Kidney (tissue), 14 donors: ENCODE results near the gene SASH1. TPM values are rescaled to one million over a fixed set of nuclear protein-coding genes. Genes with fewer than 3 reads are reported as not detected.
A peak's percentile ranks its signal among the peaks of the same experiment; 100 is the strongest.

Experiments
- DNase-seq, 5 donors: peaks; one replicate each; pipeline ENCODE4 v3.0.0-alpha.2; 2013 to 2020
- FAIRE-seq: peaks from 2 replicates; lab custom pipeline; 2012; peaks lifted over from hg19 to GRCh38; lab: Jason Lieb, UNC
- H3K27ac ChIP-seq, 2 donors: one replicate each; pipeline ENCODE4 v1.7.0; 2013; ENCODE audit warnings: low read depth in 2 of 2, low read length in 2 of 2, inconsistent platforms in 1 of 2
- H3K27me3 ChIP-seq: one replicate; pipeline ENCODE4 v1.7.1; 2013; ENCODE audit warnings: low read length, inconsistent platforms; ENCODE audit not compliant: control insufficient read depth, insufficient read depth
- H3K36me3 ChIP-seq, 3 donors: one replicate each; pipeline versions ENCODE4 v1.7.0 to v1.7.1; 2013; ENCODE audit warnings: low read length in 3 of 3, control low read depth in 1 of 3, inconsistent platforms in 1 of 3; ENCODE audit not compliant: insufficient read depth in 3 of 3, control insufficient read depth in 2 of 3
- H3K4me1 ChIP-seq, 3 donors: one replicate each; pipeline versions ENCODE4 v1.7.0 to v1.7.1; 2013; ENCODE audit warnings: low read length in 3 of 3, inconsistent platforms in 1 of 3, low read depth in 1 of 3; ENCODE audit not compliant: control insufficient read depth in 2 of 3, insufficient read depth in 2 of 3
- H3K4me3 ChIP-seq, 3 donors: one replicate each; pipeline versions ENCODE4 v1.7.0 to v1.8.1; 2013; ENCODE audit warnings: low read length in 3 of 3, control low read depth in 1 of 3, inconsistent platforms in 1 of 3
- H3K9ac ChIP-seq, 3 donors: one replicate each; pipeline versions ENCODE4 v1.7.0 to v1.7.1; 2013; ENCODE audit warnings: low read length in 3 of 3, control low read depth in 1 of 3, inconsistent platforms in 1 of 3
- H3K9me3 ChIP-seq, 3 donors: one replicate each; pipeline versions ENCODE4 v1.7.0 to v1.7.1; 2013; ENCODE audit warnings: low read length in 3 of 3, control low read depth in 1 of 3, inconsistent platforms in 1 of 3; ENCODE audit not compliant: control insufficient read depth in 2 of 3, insufficient read depth in 1 of 3
- CTCF ChIP-seq: IDR thresholded peaks from 3 replicates; pipeline ENCODE4 v1.5.1; 2012; ENCODE audit warnings: mild to moderate bottlenecking, moderate library complexity, borderline replicate concordance; ENCODE audit not compliant: insufficient read depth; ENCODE audit errors: extremely low read depth
- intact Hi-C: fragments of 100-400 bp; cut with DNase I; formaldehyde crosslinking; loops from one replicate; pipeline ENCODE4 v1.11.1; 2022
- polyA plus RNA-seq: library from polyadenylated mRNA; stranded (reverse); fragments of 350-450 nt; fragmentation: Illumina TruSeq; extraction: RNeasy Lipid Tissue Mini Kit (QIAGEN cat#74804); gene quantifications from one replicate; pipeline ENCODE4 v1.2.3, GENCODE V29; 2014; ENCODE audit warnings: low read depth, low replicate concordance; ENCODE audit not compliant: insufficient read depth
- total RNA-seq: library from RNA; stranded (reverse); fragmentation: NEBNext Ultra II Directional; extraction: Animal tissue kit (Norgen Biotek cat#: 25700); gene quantifications from one replicate; pipeline ENCODE4 v1.2.1, GENCODE V29; 2021
- donor health status: control.
- donor health status: control.
- donor health status: control.
- donor health status: control.
- donor health status: control.
- donor health status: DM: yes; HTN: yes; CAD: no.
- donor health status: Normal renal cell carcinoma (clear cell type).

Gene SASH1
- total and polyA plus RNA-seq, 2 donors from 2014 or later: 6.2 to 148 TPM

DNA sequence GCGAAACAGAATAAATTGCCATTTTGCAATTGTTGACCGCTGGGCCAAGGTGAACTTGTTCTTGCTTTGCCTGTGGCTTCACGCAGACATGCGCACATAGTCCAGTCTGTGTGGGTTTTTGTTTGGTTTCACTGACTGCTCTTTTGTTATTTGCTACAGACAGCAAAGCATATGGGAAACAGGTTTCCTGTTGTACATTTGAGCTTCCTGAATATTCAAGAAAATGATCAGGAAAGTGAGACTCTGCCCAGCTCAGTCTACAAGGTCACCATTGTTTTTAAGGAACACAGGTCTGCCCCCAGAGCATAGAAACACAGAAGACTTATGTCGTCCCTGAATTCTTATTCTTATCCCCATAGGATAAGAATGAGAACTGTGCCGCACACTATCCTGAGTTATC is 55.6 kb downstream of the SASH1 start:
- DNase-seq (peak in 1 of 5 donors; percentile 43), FAIRE-seq (no peak)
- intact Hi-C loops: no loop called here
- Histone ChIP-seq H3K9ac (no peak overlapping the region), H3K4me1 (peaks cover 0 to 2% (median 0%) of the 10 kb centered on the region in 3 donors), H3K9me3 (no peaks in the 10 kb centered on the region), H3K27me3 (no peaks in the 10 kb centered on the region), H3K27ac (peak overlapping the region in 1 of 2 donors; percentile 81), H3K4me3 (no peak overlapping the region), H3K36me3 (no peaks in the 10 kb centered on the region)
- TF ChIP-seq CTCF: no peak

DNA sequence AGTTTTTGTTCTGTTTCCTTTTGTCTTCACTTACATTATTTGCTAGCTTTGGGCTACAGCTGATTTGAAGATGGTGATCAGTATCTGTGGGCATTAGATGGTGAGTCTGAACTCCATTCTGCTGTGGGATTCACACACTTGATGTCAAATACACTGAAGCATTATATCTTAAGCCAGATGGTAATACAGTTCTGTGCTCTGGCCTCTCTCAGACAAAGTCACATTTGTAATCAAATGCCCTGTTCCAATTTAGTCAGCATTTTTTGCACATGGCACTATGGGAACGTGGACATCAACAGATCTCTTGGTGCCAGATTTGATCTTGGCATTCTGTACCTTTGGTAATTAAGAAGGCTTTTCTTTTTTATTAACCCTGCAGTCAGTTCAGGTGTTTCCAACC is 56.0 kb downstream of the SASH1 start:
- H3K27ac ChIP-seq: peak overlapping the region in 1 of 2 donors; percentile 81
- H3K9me3 ChIP-seq: no peaks in the 10 kb centered on the region
- H3K4me3 ChIP-seq: no peak overlapping the region
- H3K36me3 ChIP-seq: no peaks in the 10 kb centered on the region
- H3K27me3 ChIP-seq: no peaks in the 10 kb centered on the region
- DNase-seq: no peak
- no peak overlapping the region for H3K9ac ChIP-seq
- intact Hi-C loops: no loop called here
- FAIRE-seq: no peak
- TF ChIP-seq CTCF: no peak
- peaks cover 0 to 2% (median 0%) of the 10 kb centered on the region in 3 donors for H3K4me1 ChIP-seq

DNA sequence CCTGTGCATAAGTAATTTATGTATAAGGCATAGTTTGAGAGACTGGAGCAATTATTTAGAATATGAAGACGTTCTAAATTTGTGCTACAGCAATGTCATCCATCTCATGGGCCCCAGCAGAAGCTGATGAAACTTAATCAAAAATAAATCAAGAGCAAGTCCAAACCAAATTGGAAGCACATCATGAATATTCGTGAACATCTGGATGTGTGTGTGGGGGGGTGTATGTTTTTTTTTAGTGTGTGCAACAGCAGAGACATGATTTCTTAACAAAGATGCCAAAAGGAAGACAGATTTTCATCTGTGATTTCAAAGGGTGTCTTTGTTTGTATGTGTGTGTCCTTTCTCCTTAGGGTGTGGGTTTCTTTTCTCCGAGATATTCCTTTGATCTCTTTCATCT is 58.9 kb downstream of the SASH1 start:
- intact Hi-C loops: no loop called here
- Histone ChIP-seq H3K36me3 (no peaks in the 10 kb centered on the region), H3K27me3 (no peaks in the 10 kb centered on the region), H3K9ac (no peak overlapping the region), H3K4me3 (no peak overlapping the region), H3K4me1 (peaks cover 0 to 10% (median 8%) of the 10 kb centered on the region in 3 donors), H3K27ac (no peak overlapping the region), H3K9me3 (no peaks in the 10 kb centered on the region)
- DNase-seq (no peak), FAIRE-seq (no peak)
- no peak for TF ChIP-seq CTCF
